Measurements from ENCODE around the gene DDAH1.

DNA sequence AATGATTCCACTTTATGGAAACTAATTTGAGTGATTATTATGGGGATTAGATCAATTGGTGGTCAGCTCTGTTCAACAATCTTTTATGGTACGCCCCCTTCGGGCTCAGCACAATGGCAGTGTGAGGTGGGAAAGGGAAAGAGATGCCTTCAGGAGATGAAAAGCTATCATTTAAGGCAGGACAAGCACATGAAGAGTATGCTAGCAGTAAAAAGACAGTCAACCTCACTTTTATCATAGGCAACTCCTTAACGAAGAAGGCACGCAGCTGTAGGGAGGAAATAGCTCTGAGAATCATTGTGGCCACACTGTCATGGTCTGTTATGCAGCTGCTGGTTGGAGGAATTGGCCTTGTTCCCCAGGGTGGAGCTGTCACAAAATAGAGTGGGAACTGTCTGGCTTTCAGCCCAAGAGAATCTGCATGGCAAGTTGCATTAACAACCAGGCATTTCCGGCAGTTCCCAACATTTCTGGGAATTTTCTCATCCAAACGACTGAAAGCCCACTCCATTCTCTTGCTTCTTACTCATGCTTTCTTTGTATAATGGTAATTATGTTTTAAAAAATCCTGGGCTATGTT lies 134.2 kb downstream of the DDAH1 start:
- TF ChIP-seq, protein P1, sequence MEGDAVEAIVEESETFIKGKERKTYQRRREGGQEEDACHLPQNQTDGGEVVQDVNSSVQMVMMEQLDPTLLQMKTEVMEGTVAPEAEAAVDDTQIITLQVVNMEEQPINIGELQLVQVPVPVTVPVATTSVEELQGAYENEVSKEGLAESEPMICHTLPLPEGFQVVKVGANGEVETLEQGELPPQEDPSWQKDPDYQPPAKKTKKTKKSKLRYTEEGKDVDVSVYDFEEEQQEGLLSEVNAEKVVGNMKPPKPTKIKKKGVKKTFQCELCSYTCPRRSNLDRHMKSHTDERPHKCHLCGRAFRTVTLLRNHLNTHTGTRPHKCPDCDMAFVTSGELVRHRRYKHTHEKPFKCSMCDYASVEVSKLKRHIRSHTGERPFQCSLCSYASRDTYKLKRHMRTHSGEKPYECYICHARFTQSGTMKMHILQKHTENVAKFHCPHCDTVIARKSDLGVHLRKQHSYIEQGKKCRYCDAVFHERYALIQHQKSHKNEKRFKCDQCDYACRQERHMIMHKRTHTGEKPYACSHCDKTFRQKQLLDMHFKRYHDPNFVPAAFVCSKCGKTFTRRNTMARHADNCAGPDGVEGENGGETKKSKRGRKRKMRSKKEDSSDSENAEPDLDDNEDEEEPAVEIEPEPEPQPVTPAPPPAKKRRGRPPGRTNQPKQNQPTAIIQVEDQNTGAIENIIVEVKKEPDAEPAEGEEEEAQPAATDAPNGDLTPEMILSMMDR (conservative IDR thresholded peaks at IDR 0.05; ENCODE audit: low read length): no peak
- TF ChIP-seq EZH2phosphoT487 (IDR thresholded peaks at IDR 0.05; ENCODE audit: borderline replicate concordance): no peak
